Measurements from ENCODE around the gene GPRC5A.

The GPRC5A gene

GRCh38 chr12:12890543-12891079 lies 751 bp upstream of the GPRC5A start (continued):
- TF ChIP-seq MEIS1 (CRISPR knock-in tag; IDR thresholded peaks at IDR 0.05; ENCODE audit: borderline replicate concordance) (no peak), PRDM10 (tag by site-specific recombination; IDR thresholded peaks at IDR 0.05) (no peak; the same call in 1 of the 2 replicates), ZNF768 (tag by site-specific recombination; IDR thresholded peaks at IDR 0.05) (no peak), ZBTB44 (tag by site-specific recombination; IDR thresholded peaks at IDR 0.05) (no peak), ZNF785 (tag by site-specific recombination; IDR thresholded peaks at IDR 0.05) (no peak), SP7 (tag by site-specific recombination; IDR thresholded peaks at IDR 0.05) (no peak), ZNF37A (tag by site-specific recombination; IDR thresholded peaks at IDR 0.05) (no peak), ZNF146 (tag by site-specific recombination; IDR thresholded peaks at IDR 0.05) (no peak), OVOL3 (tag by site-specific recombination; IDR thresholded peaks at IDR 0.05) (no peak), ZNF571 (tag by site-specific recombination; IDR thresholded peaks at IDR 0.05) (no peak), ZBTB20 (tag by site-specific recombination; IDR thresholded peaks at IDR 0.05) (no peak; the same call in 1 of the 2 replicates), ZNF391 (tag by site-specific recombination; IDR thresholded peaks at IDR 0.05; ENCODE audit: borderline replicate concordance, low read depth) (no peak), ZBTB26 (tag by site-specific recombination; optimal IDR thresholded peaks at IDR 0.05) (no peak), ZNF645 (tag by site-specific recombination; IDR thresholded peaks at IDR 0.05) (no peak), PRDM1 (tag by site-specific recombination; IDR thresholded peaks at IDR 0.05) (peak; percentile 98), AEBP2 (tag by site-specific recombination; IDR thresholded peaks at IDR 0.05; ENCODE audit: borderline replicate concordance) (no peak), ZFP69B (tag by site-specific recombination; IDR thresholded peaks at IDR 0.05) (no peak), ZSCAN30 (tag by site-specific recombination; IDR thresholded peaks at IDR 0.05) (0 out of 2 replicates have a peak, but pooled peaks have one; percentile 65), ZNF830 (tag by site-specific recombination; IDR thresholded peaks at IDR 0.05; ENCODE audit: low read depth) (no peak), KLF8 (tag by site-specific recombination; IDR thresholded peaks at IDR 0.05) (no peak), ZNF426 (tag by site-specific recombination; IDR thresholded peaks at IDR 0.05) (no peak), ZNF404 (tag by site-specific recombination; IDR thresholded peaks at IDR 0.05) (no peak), ZNF174 (tag by site-specific recombination; IDR thresholded peaks at IDR 0.05) (no peak)

Measured in HEK293 (cell line).